Measurements from ENCODE around the gene SMIM22. TPM values are rescaled to one million over a fixed set of nuclear protein-coding genes. Genes with fewer than 3 reads are reported as not detected.

Gene SMIM22
- total RNA-seq, 2 donors from 2014 or later, result 361 to 457 TPM

DNA sequence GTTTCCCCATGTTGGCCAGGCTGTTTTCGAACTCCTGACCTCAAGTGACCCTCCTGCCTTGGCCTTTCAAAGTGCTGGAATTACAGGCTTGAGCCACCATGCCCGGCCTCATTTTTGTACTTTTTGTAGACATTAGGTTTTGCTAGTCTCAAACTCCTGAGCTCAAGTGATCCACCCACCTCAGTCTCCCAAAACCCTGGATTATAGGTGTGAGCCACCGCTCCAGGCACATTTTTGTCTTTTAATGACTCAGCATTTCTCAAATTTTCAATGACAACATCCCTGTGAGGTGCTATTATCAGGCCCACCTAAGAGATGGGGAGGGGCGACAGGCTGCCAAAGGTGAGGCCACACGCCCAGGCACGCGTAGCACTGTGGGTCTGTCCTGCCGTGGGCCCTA is 8.1 kb upstream of the SMIM22 start:
- Histone ChIP-seq H3K27me3 (no peaks in the 10 kb centered on the region), H3K36me3 (no peaks in the 10 kb centered on the region), H3K9ac (ENCODE audit: low read depth in 2 of 2, low read length in 2 of 2) (no peak overlapping the region), H3K27ac (no peak overlapping the region), H3K4me3 (no peak overlapping the region), H3K4me1 (no peaks in the 10 kb centered on the region), H3K9me3 (no peaks in the 10 kb centered on the region)
- TF ChIP-seq, protein P1, sequence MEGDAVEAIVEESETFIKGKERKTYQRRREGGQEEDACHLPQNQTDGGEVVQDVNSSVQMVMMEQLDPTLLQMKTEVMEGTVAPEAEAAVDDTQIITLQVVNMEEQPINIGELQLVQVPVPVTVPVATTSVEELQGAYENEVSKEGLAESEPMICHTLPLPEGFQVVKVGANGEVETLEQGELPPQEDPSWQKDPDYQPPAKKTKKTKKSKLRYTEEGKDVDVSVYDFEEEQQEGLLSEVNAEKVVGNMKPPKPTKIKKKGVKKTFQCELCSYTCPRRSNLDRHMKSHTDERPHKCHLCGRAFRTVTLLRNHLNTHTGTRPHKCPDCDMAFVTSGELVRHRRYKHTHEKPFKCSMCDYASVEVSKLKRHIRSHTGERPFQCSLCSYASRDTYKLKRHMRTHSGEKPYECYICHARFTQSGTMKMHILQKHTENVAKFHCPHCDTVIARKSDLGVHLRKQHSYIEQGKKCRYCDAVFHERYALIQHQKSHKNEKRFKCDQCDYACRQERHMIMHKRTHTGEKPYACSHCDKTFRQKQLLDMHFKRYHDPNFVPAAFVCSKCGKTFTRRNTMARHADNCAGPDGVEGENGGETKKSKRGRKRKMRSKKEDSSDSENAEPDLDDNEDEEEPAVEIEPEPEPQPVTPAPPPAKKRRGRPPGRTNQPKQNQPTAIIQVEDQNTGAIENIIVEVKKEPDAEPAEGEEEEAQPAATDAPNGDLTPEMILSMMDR (IDR thresholded peaks at IDR 0.05), result no peak
- DNase-seq, result no peak
- intact Hi-C loops (cut with DNase I), result no loop called here

DNA sequence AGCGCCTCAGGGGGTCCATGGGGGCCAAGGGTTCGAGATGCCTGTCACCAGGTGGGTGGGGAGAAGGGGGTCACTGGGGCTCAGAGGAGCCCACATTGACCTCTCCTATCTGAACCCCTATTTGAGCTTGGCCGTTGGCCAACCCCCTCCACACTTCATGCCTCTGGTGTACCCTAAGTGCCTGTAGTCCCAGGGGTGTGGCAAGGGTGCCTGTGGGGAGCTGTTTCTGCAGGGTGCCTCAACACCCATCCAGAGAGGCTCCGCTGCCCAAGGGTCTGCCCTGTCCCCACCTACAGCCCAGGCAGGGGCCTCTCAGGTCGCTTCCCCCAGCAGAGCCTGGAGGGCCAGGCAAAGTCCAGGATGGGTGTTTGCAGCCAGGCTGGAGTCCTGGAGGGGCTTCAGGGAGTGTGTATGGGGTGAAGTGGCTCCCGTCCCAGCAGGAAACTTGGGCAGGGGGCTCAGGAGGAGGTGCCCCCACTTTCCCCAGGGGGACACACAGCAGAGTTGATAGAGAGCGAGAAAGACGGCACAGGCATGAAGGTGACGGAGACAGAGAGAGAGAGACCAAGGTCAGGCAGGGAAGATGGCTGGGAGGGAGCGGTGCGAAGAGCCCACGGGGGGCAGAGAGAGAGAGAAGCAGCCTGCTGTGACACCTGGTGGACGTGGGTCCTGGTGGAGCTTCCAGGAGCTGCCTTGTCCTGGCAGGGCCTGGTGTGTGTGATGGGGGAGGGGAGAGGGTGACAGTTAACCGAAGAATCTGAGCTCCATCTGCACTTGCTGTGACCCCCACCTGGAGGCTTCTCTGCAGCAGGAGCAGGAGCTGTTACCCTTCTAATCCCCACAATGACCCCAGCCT is 7.3 kb upstream of the SMIM22 start, which contains the start of gene SEPTIN12:
SEPTIN12 (minus strand) TSS at position 719 of the 856 bp plus-strand sequence; CDS start at position 19, 700 bp downstream.
- DNase-seq, result no peak

DNA sequence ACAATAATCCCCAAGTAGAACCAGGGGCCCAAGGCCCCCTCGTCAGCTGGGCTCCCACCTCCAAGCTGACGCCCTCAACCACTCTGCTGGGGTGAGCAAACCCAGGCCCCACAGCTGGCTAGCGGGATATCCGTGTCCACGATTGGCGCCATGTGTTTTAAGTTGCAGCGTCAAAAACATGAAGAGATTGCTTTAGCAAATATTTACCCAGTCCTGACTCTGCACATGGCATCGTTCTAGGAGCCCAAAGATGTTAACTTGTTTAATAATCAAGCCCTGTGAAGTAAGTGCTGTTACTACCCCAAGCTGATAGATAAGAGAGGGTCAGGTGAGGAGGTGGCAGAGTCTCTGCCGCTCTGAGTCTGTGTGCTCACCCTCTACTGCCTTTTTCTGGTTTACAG is 6.7 kb upstream of the SMIM22 start:
- intact Hi-C loops (cut with DNase I), result no loop called here
- H3K27me3 ChIP-seq, result no peaks in the 10 kb centered on the region
- DNase-seq, result no peak
- H3K9me3 ChIP-seq, result no peaks in the 10 kb centered on the region
- no peak overlapping the region for H3K9ac ChIP-seq (ENCODE audit: low read depth in 2 of 2, low read length in 2 of 2)
- no peak overlapping the region for H3K4me3 ChIP-seq
- H3K4me1 ChIP-seq, result no peaks in the 10 kb centered on the region
- TF ChIP-seq, protein P1 (IDR thresholded peaks at IDR 0.05), result no peak
- H3K27ac ChIP-seq, result no peak overlapping the region
- no peaks in the 10 kb centered on the region for H3K36me3 ChIP-seq

More for the DNA sequence above, 7.3 kb upstream of the SMIM22 start, which contains the start of gene SEPTIN12:
- H3K9ac ChIP-seq (ENCODE audit: low read depth in 2 of 2, low read length in 2 of 2), result no peak within 1 kb of the TSS
- TF ChIP-seq, protein P1 (IDR thresholded peaks at IDR 0.05), result no peak
- no peak within 1 kb of the TSS for H3K27ac ChIP-seq
- H3K36me3 ChIP-seq, result no peaks in the 10 kb centered on the region
- H3K9me3 ChIP-seq, result no peaks in the 10 kb centered on the region
- no peak within 1 kb of the TSS for H3K4me3 ChIP-seq
- H3K27me3 ChIP-seq, result no peaks in the 10 kb centered on the region
- no peaks in the 10 kb centered on the region for H3K4me1 ChIP-seq
- intact Hi-C loops (cut with DNase I), result no loop called here

DNA sequence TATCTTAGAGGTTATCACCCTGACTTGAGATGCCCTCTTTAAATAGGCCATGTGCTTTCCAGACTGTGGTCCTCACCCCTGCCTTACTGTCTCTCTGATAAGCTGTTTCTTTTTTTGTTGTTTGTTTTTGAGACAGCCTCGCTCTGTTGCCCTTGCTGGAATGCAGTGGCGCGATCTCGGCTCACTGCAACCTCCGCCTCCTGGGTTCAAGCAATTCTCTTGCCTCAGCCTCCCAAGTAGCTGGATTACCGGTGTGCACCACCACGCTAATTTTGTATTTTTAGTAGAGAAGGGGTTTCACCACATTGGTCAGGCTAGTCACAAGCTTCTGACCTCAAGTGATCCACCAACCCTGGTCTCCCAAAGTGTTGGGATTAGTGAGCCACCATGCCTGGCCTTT is 6.3 kb upstream of the SMIM22 start:
- Histone ChIP-seq H3K9ac (ENCODE audit: low read depth in 2 of 2, low read length in 2 of 2) (no peak overlapping the region), H3K27ac (no peak overlapping the region), H3K27me3 (no peaks in the 10 kb centered on the region), H3K4me3 (no peak overlapping the region), H3K4me1 (no peaks in the 10 kb centered on the region), H3K36me3 (no peaks in the 10 kb centered on the region), H3K9me3 (no peaks in the 10 kb centered on the region)
- intact Hi-C loops (cut with DNase I), result no loop called here
- DNase-seq, result no peak
- TF ChIP-seq, protein P1 (IDR thresholded peaks at IDR 0.05), result no peak

DNA sequence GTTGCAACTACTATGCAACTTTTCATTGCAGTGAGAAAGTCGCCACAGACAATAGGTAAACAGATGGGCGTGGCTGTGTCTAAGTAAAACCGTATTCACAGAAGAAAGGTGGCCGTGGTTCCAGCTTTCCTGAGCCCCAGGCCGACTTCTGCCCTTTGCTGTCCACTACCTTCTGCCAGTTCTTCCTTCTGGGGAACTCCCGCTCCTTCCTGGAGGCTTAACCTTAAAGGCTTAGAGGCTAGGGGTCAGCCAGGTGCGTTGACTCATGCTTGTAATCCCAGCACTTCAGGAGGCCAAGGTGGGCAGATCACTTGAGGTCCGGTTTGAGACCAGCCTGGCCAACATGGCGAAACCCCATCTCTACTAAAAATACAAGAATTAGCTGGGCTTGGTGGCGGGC is 4.9 kb upstream of the SMIM22 start:
- intact Hi-C loops (cut with DNase I), result no loop called here
- Histone ChIP-seq H3K27ac (no peak overlapping the region), H3K27me3 (no peaks in the 10 kb centered on the region), H3K9ac (ENCODE audit: low read depth in 2 of 2, low read length in 2 of 2) (peak overlapping the region in 1 of 2 donors; percentile 19), H3K36me3 (no peaks in the 10 kb centered on the region), H3K4me3 (no peak overlapping the region), H3K4me1 (no peaks in the 10 kb centered on the region), H3K9me3 (no peaks in the 10 kb centered on the region)
- TF ChIP-seq, protein P1 (IDR thresholded peaks at IDR 0.05), result no peak
- DNase-seq, result no peak
